ENCODE measurements around the gene CORIN.

DNA sequence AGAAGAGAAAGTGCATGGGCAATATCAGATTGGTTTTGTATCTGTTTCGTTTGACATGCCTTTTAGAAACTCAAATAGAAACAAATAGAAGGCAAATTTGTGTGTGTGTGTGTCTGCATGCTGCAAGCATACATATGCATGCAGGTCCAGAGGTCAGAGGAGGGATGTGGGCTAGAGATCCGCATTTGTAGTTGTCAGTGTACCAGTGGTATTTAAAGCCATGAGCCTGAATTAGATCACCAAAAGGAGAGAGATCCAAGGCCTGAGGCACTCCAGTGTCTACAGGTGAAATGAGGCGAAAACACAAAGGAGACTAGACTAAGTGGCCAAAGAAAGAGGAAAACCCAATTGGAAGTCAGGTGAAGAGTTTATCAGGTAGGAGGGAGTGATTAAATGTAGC lies 106.7 kb downstream of the CORIN start:
- TF ChIP-seq CTCF (conservative IDR thresholded peaks at IDR 0.05; ENCODE audit: low read depth, low read length) (no peak), EZH2 (IDR thresholded peaks at IDR 0.05; ENCODE audit: borderline replicate concordance, low read depth, low read length, poor library complexity, severe bottlenecking) (no peak)

Data from A673 (cell line).